ENCODE data around the gene SPTBN1.
"Not testable (repeated sequence)": the region's sequence is repeated elsewhere in the genome, so short reads cannot be mapped to it uniquely, and the experiment has no call there.

The SPTBN1 gene

DNA sequence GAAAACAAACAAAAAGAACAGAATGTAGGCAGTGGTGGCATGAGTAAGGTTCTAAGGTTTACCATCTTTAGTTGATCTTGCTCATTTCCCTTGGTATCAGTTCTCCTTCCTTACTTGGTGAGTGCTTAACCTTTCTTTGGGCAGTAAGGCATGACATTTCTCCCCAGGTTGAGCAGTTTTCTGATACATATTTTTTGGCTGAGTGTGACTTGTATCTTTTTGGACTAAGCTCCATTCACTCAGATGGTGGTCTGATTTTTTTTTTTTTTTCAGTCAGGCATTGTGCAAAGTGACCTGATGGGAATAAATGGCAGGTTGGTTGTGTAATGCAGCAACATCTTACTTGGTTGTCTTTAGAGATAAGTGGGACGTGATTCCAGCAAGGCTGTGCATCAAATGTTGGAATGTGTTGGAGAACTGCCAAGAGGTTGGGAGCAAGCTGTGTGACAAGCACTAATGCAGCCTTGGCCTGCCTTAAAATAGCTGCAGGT is 15.1 kb downstream of the SPTBN1 start:
- DNase-seq = no peak

DNA sequence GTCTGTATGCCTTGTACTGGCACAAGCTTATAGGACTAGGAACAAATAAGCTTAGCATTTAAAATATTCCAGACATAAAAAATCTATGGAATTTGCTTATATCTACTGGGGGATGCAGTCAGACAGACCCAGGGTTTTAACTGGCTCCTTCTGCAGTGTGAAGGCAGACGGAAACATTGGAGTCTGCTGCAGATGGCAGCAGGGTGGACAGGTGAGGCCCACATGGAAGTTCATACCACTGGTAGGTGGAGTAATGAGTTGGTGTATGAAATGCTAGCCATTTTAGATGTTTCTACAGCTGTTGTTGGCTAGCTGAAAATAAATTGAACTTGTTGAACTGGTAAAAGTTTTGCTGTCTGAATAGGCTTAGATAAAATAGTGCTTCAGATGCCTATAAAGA is 17.7 kb downstream of the SPTBN1 start:
- DNase-seq = no peak

- no peak for DNase-seq
Measured at GRCh38 chr2:54475285-54475684, 19.2 kb downstream of the SPTBN1 start.

DNA sequence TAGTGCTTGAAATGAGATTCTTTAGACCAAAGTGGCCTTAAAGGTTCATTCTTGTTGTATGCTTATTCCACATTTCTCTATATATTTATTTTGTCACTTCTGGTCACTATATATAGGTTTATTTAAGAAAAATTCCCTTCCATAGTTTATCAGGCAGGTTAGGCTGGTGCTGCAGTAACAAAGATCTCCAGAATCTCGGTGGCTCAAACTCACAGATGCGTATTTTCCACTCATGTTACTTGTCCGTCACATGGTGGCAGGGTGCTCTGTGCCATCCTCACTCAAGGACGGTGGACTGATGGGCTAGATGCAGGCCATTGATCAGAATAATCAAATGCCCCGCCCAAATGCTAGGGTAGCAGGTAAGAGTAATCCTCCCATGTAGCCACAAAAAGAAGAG is 19.8 kb downstream of the SPTBN1 start:
- no peak for DNase-seq

- DNase-seq = no peak
Measured at GRCh38 chr2:54476852-54477251, 20.7 kb downstream of the SPTBN1 start.

- no peak for DNase-seq
Measured at GRCh38 chr2:54477896-54478295, 21.8 kb downstream of the SPTBN1 start.

DNA sequence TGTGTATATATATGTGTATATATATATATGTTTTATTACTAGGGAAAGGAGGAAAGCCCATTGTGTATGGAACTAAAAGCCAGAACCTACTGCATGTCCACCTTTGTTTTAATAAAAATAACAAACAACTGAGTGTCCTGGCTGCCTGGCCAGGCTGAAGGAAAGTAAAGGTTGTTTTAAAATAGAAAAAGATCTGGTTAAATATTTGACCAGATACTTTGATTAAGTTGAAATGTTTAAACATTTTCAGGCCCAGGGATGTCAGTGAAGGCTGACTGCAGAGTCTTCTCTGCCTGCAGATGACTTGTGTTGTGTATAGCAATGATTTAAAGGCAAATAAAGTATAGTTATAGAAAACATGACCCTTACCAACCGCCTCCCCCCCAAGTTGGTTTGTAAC is 22.8 kb downstream of the SPTBN1 start:
- no peak for DNase-seq

DNA sequence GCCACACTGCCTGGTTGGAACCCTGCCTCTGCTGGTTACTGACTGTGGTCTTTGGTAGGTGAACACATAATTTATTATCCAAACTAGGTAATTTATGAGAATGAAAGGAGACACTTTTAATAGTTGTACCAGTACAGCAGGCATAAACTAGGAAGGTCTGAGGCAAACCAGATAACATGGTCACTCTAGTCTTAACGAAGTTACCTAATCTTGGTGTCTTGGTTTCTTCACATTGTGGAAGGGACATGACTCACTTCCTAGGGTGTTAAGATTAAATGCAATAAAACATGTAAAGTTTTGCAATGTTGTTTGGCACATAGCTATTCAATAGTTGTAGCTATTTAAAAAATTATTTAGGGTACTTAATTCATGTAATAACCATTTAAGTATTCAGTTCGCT is 23.3 kb downstream of the SPTBN1 start:
- no peak for DNase-seq

DNA sequence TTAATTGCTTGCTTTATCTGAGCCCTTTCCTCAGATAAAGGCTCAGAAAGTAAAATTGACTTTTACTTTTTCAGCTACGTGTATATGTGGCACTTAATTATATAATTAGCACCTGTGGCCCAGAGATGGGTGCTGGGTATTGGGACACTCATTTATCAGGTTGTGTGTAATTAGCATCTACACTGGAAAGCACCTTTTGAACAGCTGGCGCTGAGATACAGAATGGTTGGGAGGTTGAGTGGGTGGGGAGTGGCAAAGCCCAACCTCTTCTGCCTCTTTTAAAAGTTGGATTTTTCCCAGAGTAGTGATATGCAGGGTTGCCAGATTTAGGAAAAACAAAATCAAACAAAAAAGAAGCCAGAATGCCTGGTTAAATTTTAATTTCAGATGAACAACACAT is 23.9 kb downstream of the SPTBN1 start:
- DNase-seq = no peak

DNA sequence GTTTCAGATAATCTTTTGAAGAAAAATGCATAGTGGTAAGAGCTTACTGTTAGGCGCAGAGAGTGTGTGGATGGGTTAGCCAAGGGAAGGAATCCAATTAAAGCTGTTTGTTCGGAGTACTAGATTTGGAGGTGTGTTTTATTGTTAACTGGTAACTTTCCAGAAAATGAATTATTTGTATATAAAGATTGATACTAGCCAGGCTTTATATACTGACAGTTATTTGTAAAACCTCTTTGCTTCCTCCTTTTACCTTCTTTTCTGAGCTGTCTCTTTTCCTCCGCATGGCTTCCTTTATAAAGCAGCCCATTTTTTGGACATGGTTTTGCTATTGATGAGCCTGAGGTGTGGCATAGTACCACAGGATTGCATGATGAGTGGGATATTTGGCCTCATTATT is 25.6 kb downstream of the SPTBN1 start:
- DNase-seq = no peak

DNA sequence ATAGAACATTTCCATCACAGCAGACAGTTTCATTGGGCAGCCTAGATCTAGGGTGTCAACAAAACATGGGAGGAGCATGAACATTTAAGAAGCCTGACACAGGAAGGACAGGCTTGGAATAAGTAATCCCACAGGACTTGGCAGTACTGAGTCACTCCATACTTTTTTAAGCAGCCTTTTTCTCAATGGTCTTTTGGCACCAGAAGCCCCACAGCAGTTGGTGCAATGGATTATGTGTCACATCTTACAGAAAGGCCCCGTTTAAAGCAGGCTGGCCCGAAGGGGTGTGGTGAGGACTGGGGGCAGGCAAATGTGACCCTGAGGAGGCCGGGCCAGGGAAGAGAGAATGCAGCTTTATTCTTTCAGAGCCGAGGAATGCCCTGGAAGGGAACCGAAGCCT is 26.6 kb downstream of the SPTBN1 start:
- DNase-seq = no peak

GRCh38 chr2:54483426-54483825 is 27.3 kb downstream of the SPTBN1 start:
- DNase-seq = no peak

DNA sequence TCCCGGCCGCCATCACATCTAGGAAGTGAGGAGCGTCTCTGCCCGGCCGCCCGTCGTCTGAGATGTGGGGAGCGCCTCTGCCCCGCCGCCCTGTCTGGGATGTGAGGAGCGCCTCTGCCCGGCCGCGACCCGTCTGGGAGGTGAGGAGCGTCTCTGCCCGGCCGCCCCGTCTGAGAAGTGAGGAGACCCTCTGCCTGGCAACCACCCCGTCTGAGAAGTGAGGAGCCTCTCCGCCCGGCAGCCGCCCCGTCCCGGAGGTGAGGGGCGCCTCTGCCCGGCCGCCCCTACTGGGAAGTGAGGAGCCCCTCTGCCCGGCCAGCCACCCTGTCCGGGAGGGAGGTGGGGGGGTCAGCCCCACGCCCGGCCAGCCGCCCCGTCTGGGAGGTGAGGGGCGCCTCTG is 29.6 kb downstream of the SPTBN1 start:
- not testable (repeated sequence) for DNase-seq

DNA sequence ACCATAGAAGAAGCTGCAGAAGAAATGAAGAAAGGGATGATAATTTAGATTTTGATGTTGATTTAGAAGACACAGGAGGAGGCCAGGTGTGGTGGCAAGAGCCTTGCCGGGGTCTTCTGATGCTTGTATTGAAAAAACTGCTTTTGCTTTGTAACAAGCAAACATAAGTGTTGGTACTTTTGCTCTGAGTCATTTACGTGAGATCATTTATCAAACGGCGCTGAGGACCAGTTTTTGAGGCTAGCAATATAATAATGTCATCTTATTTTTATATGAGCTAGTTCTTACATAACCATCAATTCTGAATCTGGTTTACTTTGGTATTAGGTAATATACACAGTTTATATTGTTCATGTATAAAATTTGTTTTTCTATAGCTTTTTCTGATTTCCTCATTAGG is 30.6 kb downstream of the SPTBN1 start:
- DNase-seq = no peak

DNA sequence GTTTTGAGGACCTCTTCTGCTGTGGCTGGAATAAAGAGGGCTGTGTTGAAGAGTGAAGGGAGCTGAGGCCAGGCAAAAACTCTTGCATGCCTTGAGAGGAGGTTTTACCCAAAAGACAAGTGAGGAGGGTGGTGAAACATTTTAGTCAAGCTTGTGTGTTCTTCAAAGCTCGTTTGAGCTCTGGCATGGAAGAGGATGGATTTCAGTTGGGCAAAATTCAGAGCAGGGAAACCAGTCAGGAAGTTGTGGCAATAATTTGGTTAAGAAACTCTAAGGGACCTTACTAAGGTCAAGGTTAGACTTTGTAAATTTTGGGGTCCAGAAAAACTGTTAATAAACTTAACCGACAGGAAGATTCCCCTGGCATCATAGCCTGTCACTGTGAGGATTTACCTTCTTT is 34.7 kb downstream of the SPTBN1 start:
- DNase-seq = no peak

- no peak for DNase-seq
Measured at GRCh38 chr2:54492335-54492734, 36.2 kb downstream of the SPTBN1 start.

- DNase-seq = no peak
Measured at GRCh38 chr2:54494087-54494486, 38.0 kb downstream of the SPTBN1 start.

DNA sequence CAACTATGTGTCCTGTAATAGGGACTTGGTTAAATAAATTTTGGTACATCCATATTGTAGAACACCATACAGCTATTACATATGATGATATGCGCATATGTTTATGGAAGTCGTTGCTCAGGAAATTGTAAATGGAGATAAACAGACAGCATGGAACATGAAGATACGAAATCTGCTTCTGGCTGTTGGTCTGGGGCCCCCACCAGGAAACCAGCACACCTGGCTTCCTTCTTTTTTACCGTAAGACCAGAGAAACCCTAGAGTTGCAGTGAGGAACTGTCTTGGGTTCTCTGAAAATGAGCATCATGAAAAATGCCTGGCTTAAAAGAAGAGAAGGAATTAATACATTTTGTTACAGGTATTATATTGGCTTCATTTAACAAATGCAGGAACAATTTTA is 40.8 kb downstream of the SPTBN1 start:
- no peak for DNase-seq

- DNase-seq = no peak
Measured at GRCh38 chr2:54497763-54498680, 41.9 kb downstream of the SPTBN1 start.

- DNase-seq = no peak
Measured at GRCh38 chr2:54499661-54500060, 43.5 kb downstream of the SPTBN1 start.

GRCh38 chr2:54500404-54501205 is 44.5 kb downstream of the SPTBN1 start:
- DNase-seq = no peak

DNA sequence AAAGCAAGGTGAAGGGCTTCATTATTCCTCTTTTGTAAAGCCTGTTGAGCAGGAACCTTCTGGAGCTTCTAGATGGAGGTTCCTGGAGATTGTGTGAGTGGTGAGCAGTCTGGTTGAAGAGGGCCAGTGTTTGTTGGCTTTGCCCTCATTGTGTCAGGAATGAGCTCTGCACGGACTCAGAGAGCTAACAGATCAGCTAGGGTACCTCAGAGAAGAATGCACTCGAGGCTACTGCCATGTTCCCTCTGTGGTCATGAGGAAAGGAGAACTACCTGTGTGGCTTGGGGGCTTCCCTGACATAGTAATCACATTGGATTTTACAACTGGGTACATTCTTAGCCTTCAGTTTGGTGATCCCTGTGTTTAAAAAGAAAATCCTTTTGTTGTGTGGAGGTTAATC is 46.6 kb downstream of the SPTBN1 start:
- DNase-seq = no peak

DNA sequence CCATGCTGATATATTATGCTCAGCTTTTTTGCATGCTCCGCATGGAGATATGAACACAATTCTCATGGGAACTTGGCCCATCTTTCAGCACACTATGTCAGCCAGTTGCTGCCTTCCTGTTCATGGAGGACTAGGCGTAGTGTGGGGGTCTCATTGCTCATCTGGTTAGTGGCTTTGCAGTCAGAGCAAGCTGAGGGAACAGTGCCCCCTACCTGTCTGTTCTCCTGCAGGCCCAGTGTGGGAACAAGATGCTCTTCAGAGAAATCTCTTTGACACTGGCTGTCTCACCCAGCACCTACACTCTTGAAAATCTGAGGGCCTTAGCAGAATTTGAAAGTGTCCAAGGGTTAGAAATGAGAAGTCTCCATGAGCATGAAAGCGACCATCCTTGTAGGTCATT is 47.1 kb downstream of the SPTBN1 start:
- DNase-seq = no peak

GRCh38 chr2:54503828-54504227 is 47.7 kb downstream of the SPTBN1 start:
- no peak for DNase-seq
